HG02642 (cell line): Measurements from ENCODE around the gene SPATA6.
"Not testable (repeated sequence)": the region's sequence is repeated elsewhere in the genome, so short reads cannot be mapped to it uniquely, and the experiment has no call there.

Source experiments
- ATAC-seq: cut with Tn5 transposase; IDR thresholded peaks from one replicate; pipeline ENCODE4 v1.9.1; 2021; ENCODE audit warnings: mild to moderate bottlenecking; ENCODE audit not compliant: unreplicated experiment, poor library complexity

SPATA6 gene

GRCh38 chr1:48471691-48472576 is at the start of gene SPATA6:
Gene SPATA6 (minus strand): TSS chr1:48472204. CDS start chr1:48472008, 196 bp downstream.
- ATAC-seq = peak; percentile 99

GRCh38 chr1:48519896-48520295 is 47.9 kb upstream of the SPATA6 start:
- ATAC-seq = not testable (repeated sequence)

- no peak for ATAC-seq
These were observed 34.9 kb upstream of the SPATA6 start for GRCh38 chr1:48506870-48507269.

GRCh38 chr1:48500541-48501450 is 28.8 kb upstream of the SPATA6 start:
- no peak for ATAC-seq

GRCh38 chr1:48499211-48499735 is 27.3 kb upstream of the SPATA6 start:
- no peak for ATAC-seq

GRCh38 chr1:48498096-48498791 is 26.2 kb upstream of the SPATA6 start:
- peak; percentile 81 for ATAC-seq

GRCh38 chr1:48495911-48496310 is 23.9 kb upstream of the SPATA6 start:
- ATAC-seq = no peak

DNA sequence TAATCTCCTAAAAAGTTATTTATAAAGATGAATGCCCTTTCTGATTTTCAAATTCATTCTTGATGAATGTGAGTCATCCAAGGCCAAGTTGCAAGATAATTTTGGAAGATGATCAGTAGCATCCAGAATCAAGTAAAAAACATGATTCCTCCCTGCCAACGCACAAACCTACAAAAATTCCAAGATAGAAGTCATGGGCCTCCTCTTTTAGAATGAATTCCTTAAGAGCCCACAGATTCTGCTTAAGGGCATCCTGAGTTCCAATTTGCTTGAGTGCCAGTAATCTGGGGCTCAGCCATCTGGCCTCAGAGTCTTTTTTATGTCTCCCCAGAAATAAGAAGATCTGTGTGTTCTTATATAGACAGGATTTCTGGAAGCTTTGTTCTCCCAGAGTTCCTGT is 23.2 kb upstream of the SPATA6 start:
- no peak for ATAC-seq

DNA sequence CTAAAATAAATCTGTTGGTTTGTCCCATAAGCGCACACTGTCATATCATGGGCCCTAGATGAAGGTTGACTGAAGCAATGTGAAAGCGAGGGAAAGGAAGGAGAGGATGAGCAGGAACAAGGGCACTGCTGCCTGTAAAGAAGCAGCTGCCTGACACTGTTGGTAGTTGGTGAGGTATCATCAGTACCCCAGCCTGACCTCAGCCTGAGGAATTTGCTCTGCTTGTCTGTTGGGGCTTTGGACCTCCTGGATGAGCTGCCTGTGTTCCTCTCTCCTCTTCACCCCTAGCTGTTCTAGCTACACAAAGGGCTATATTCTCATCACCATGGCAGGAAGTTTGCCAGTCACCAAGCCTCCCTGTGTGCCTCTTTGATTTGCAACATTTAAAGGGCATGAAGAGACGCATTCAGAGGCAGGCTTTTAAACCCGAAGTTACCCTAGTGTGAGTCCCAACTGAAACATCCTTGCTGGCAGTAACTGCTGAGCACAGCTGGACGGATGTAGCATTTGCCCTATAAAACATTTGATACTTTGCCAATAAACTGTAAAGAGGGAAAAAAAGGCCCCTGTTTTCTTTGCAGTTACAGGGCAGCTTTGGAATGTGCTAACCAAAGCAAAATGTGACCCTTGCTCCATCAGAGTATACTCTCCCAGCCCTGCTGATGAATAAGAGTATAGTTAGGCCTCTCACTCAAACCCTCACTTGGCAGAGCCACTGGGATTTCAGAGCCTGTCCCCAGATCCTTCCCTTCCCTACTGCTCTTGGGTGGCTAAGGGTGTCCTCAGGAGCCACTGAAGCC is 22.2 kb upstream of the SPATA6 start:
- ATAC-seq = no peak

DNA sequence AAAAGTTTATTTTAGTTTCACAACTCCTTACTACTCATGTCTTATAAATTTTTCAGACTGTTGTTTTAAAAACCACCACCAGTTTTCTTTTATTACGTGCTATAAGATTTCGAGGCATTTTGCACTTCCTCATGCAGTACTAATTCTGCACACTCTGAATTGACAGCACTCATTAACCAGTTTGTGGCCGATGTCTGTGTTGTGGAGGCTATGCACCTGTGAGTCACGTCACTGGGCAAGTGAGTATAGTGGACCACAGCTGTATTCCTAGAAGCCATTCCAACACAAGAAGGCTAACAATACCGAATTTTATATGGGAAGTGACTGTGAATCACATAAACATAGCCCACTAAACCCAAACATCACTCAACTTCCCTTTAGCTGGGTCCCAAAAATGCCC is 21.0 kb upstream of the SPATA6 start:
- no peak for ATAC-seq

GRCh38 chr1:48492392-48492791 is 20.4 kb upstream of the SPATA6 start:
- no peak for ATAC-seq

GRCh38 chr1:48488721-48489120 is 16.7 kb upstream of the SPATA6 start:
- ATAC-seq = no peak

- ATAC-seq = no peak
These were observed 8.5 kb upstream of the SPATA6 start for GRCh38 chr1:48480504-48480903.

- ATAC-seq = not testable (repeated sequence)
These were observed 8.0 kb upstream of the SPATA6 start for GRCh38 chr1:48480023-48480422.

DNA sequence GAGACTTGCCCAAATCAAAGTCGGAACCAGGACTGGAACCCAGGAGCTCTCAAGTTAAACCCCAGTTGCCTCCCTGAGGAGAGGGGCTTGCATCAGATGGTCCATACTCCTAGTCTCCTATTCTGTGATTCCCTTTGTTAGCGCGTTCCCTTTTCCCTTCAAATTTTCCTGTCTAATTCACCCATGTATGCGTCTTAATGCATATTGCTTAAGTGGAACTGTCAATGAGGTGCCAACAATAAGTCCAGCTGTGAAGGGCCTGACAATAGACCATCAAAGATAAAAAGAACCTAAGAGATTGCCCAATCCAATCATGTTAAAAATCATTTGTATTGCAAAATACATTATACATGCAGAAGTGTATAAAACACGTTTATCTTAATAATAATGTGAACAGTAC is 634 bp upstream of the SPATA6 start:
- ATAC-seq = no peak

DNA sequence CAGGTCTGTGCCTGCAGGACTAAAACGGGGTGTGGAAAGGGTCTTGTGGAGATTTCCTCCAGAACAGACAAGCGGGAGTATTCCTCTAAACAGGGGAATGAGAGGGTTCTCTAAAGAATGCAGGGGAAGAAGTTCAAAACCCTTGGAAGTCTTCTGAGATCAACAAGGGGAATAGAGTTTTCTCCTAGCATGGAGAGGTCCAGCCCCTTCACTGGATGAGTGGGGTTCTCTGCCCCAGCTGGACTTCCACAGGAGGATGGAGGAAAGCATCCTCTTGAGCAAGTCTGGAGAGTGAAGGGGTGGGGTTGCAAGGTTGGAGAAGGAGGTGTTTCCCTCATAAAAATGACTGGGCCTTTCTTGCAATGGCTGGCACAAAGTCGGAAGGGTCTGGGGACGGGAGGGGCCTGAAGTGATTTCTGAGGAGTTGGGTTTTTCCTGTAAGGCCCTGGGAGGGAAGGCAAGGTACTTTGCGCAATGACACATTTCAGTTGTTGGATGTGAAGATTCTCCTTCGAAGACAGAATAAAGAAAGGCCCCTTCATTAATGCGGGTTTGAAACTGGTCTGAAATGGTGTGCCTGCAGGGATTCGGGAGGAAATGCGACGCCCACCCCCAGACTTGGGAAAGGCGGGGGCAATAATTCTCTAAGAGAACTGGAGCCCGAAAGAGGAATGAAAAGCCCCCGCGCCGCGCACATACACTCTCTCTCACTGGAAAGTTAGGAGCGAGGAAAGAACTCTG is 884 bp downstream of the SPATA6 start:
- no peak for ATAC-seq

- ATAC-seq = no peak
These were observed 1.5 kb downstream of the SPATA6 start for GRCh38 chr1:48470481-48470855.

DNA sequence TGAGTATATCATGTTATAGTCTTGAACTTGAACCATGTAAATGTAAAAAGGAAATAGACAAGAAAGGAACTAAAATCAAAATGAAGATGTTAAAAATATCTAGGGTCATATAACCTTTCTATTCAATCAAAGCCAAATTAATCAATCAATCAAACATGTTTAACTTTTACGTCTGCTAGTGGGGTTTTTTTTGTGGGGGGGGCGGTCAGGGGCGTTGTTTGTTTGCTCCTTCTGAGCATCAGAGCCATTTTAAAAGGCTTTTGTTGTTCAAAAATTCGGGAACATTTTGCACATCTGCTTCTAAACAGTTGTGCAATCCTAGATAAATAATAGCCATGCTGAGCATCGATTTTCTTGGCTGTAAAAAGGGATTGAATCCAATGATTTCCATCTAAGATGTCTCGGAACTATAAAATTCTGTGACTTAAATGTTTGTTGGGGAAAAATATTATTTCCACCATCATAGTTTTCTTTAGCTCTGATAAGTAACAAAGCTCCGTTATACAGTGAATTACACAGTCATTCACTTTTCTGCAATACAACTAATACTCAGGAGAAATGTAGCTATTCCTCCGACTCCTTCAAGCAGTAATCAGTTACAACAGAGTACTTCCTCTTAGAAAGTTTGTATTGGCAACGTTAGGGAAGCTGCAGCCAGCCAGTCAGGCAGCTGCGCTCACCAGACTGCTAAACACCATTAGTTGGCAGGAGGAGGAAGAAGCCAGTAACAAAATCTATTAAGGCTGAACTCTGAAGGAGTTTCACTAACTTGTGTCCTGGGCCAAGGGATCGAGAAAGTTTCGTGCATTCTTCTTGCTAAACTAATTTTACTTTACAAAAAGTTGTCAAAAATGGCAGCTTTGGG is 2.2 kb downstream of the SPATA6 start:
- ATAC-seq = no peak
